HG03565 (cell line): ENCODE results near the gene RRAD.
A peak's percentile ranks its signal among the peaks of the same experiment; 100 is the strongest.
"Not testable (repeated sequence)": the region's sequence is repeated elsewhere in the genome, so short reads cannot be mapped to it uniquely, and the experiment has no call there.

Experiments
- ATAC-seq: cut with Tn5 transposase; IDR thresholded peaks from one replicate; pipeline ENCODE4 v1.9.1; 2021; ENCODE audit warnings: mild to moderate bottlenecking, moderate library complexity; ENCODE audit not compliant: unreplicated experiment

RRAD gene

DNA sequence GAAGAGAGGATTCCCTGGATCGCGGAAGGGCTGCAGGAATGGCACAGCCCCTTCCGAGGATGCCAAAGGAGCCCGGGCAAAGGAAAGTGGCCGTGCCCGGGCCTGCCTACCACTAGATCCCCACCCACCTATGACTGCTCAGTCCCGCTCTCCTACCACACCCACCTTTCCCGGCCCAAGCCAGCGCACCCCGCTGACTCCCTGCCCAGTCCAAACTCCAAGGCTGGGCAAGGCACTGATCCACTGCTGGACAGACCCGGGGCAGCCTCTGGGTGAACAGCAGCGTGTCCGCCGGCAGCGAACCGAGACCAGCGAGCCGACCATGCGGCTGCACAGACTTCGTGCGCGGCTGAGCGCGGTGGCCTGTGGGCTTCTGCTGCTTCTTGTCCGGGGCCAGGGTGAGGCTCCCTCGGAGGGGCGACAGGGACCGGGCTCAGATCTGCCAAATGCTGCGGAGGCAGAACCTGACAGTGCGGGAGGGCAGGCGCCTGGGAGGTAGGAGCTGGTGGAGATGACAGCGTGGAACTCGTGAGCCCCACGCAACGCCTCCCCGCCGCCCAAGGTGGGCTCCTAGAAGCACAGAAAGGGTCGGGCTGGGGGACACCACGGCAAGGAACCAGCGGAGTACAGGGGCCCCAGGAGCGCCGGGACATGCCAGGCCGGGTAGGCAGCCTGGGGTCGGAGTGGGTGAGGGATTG, 10.1 kb upstream of the RRAD start, which contains the start of gene CES2:
Gene CES2, plus strand, starts transcription at position 203 of the 698 bp plus-strand sequence. Its CDS starts 120 bp downstream, at position 323.
- ATAC-seq, result no peak

DNA sequence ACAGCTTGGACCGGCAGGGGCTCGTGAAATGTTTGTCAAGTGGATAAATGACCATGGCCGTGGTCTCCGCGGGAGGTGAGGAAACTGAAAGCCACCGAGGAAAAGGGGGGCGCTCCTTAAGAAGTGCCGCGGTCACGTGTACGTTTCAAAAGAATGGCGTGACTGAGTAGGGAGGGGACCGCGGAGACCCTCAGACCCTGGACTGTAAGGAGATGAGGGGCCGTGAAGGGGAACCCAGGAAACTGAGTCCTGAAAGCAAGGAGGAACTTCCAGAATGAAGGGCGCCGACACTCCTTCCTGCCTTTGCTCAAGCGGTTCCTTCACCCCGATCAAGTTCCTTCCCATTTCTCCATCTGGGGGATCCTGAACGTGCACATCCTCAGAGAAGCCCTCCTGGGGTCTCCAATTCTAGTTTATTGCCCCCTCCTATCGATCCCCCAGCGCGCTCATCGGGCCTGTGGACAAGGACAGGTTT, 9.5 kb upstream of the RRAD start:
- ATAC-seq, result not testable (repeated sequence)

- ATAC-seq, result peak; percentile 60
Observed at GRCh38 chr16:66934138-66934838, 9.0 kb upstream of the RRAD start, which contains the start of gene CIAO2B. CIAO2B (minus strand) TSS chr16:66934402; CDS start chr16:66934364, 38 bp downstream.

- ATAC-seq, result no peak
Observed at GRCh38 chr16:66933776-66934137, 8.4 kb upstream of the RRAD start.

DNA sequence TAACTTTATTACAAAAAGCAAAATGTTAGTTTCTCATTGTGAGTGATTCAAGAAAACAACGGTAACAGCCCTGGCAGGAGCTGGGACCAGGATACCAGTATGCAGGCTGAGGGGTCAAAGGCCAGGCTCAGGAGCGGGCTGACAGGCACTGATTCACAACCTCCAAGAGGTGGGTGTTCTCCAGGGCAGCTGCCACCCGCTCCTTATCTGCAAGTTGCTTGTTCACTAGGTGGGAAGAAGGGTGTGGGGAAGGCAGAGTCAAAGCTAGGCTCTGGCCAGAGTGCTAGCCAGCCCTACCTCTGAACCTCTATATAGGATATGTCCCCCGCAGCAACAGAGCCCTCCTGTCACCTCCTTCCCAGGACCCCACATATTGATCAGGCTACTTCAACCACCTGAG, 6.7 kb upstream of the RRAD start:
- ATAC-seq, result no peak

- ATAC-seq, result no peak
Observed at GRCh38 chr16:66931665-66932064, 6.3 kb upstream of the RRAD start.

DNA sequence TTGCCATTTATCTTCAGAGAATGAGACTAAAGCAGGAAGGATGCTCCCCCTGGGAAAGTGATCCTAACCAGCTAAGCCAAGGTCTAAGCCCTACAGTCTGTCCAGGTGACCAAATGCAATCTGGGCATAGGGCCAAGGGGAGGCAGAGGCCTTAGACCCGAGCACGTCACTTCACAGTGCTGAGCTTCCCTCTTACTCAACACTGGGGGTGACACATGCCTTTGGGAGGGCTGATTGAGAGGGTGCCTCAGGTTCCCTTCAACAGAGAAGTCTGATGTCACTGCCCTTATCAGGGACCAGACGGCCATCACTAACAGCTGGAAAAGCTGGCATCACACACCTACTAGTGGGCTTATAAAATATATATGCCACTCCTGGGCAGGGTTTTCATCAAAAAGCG, 4.9 kb upstream of the RRAD start:
- ATAC-seq, result no peak

DNA sequence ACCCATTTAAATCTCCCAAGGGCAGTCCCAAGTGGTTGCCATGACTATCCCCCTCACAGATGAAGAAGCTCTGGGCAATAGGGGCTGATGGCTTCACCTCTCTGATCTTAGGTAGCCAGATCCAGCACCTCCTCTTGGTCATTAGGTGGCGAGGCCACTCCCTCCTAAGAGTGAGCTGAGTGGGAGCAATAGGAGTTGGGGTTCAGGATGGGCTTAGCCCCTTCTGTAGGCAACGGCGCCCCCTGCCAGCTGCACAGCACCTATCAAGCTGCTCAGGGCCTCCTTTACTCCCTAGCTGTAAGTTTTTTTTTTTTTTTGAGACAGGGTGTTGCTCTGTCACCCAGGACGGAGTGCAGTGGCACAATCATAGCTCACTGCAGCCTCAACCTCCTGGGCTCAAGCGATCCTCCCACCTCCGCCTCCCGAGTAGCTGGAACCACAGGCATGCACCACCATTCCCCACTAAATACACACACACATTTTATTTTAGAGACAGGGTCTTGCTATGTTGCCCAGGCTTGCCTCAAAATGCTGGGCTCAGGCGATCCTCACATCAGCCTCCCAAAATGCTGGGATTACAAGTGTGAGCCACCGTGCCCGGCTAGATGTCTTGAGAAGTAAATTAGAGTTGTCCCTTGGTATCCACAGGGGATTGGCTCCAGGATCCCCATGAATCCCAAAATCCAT, 3.5 kb upstream of the RRAD start:
- ATAC-seq, result no peak

DNA sequence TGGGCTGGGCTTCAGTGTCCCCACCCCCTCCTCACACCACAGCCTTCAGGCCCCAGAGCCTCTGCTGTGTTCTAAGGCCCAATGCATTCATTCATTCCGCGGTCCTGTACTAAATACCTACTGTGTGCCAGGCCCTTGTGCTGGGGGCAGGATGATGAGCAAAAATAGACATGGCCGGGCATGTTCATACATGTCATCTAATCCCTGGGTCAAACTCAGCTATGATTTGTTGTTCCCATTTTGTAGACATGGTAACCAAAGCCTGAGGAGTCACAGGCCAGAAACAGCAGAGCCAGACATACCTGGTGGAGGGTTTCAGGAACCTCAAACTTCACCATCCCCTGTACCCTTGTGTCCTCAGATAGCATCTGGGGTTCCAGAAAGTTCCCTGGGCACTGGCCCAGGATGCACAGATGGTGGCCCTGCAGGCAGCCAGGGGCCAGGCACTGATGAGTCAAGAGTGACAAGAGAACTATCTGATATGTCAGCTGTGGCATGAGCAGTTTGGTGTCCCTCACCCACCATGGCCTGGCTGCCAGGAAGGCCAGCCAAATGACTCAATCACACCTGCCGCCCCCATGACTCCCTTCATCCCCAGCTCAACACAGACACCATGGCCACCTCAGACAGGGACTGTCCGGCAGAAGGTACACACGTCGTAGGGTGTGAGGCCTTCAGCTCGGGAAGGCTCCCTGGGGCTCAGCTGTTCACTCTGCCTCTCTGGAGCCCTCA, 2.7 kb upstream of the RRAD start:
- no peak for ATAC-seq

DNA sequence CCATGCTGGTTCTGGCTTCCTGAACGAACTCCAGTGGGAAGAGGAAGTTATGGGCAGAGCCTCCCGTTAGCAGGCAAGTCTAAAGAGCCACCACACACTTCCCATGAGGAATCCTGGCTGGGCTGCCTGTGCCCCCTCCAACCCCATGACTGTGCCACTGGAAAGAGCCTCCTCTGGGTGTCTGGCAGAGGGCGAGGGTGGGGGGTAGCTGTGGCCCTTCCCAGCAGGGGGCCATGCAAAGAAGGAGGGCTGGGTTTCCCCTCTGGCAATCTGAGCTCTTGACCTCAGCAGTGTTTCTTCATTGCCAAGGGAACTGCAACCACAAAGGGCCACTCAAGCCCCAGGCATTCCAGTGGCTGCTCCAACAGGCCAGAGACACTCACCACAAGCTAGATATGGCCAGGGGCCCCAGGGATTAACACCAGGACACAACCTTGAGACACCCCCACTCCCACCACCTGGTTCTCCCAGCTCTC, 1.7 kb upstream of the RRAD start:
- no peak for ATAC-seq

GRCh38 chr16:66926171-66926947, 1.0 kb upstream of the RRAD start:
- no peak for ATAC-seq

GRCh38 chr16:66924527-66925321, 611 bp downstream of the RRAD start:
- no peak for ATAC-seq

DNA sequence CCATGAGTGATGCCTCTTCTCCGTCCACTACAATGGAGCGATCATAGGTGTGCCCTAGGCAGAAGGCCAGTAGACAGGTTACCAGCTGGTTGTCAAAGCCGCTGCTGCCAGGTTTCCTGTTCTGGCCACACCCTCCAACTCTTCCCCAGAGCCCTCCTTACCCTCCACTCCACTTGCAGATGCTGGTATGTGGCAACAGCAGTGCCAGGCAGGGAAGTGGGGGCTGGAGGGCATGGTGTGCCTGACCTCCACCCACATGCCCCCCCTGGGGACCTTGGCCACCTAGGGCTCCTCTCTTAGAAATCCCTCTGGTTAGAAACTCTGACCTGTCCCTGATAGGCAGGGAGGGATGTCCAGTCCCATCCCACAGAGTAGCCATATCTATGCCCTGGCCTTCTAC, 1.5 kb downstream of the RRAD start:
- no peak for ATAC-seq

GRCh38 chr16:66923247-66923731, 2.0 kb downstream of the RRAD start:
- ATAC-seq, result no peak

DNA sequence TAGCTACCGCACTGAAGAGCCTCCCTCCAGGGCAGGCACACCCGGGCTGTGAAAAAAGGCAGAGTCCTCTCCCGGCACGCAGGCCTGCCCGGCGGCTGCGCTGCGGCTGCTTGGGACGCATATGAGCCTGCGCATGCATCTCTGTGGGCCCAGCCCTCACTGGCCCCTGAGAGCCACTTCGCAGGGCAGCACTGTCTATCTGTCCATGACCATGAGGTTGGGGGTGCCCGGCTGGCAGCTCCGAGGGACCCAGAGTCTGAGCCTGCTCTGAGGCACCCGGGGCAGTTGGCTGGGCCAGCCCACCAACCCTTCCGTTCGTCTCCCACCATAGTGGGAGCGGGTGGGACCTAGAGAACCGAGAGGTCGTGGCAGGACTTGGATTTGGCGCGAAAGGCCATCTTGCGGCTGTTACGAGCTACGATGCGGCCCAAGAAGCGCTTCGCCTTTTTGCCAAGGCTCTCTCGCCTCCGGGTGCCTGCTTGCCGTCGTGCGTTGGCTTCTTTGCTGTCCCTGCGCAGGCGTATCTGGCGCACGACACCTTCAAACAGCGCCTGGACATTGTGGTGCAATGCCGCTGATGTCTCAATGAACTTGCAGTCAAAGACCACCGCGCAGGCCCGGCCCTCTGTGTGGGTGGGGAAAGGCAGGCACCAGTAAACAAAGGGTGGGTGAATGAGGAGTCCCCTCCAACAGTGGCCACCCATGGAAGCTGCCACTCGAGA, 3.4 kb downstream of the RRAD start:
- no peak for ATAC-seq

DNA sequence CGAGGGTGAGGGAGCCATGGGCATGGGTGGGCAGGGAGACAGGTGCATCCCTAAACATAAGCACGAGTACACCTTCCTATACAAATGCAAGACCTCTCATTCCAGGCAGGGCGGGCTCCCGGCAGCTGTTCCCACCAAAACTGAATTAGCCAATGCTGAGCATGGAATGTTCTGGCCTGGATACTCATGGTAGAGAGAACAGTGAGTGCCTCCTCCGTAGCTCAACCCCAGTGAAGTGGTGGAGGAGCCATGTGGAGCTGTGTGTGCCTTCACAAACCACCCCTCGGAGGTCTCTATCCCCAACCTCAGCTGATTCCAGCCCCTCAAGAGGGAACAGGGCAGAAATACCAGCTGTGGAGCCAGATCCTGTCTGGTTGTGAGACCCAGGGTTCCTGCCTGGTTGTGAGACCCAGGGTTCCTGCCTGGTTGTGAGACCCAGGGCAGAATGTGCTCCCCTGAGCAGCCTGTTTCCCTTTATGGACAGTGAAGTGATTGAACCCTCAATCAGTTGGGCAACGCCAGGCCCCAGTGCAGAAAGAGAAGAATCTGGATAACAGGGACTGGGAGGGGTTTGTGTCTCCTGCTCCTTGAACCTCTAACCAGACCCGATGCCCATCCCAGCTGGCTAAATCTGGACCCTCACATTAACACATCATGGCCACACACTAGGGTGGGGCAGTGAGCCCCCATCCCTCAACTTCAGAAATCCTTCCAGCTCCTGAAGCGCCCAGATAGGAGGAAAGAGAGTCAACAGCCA, 4.2 kb downstream of the RRAD start:
- ATAC-seq, result no peak

DNA sequence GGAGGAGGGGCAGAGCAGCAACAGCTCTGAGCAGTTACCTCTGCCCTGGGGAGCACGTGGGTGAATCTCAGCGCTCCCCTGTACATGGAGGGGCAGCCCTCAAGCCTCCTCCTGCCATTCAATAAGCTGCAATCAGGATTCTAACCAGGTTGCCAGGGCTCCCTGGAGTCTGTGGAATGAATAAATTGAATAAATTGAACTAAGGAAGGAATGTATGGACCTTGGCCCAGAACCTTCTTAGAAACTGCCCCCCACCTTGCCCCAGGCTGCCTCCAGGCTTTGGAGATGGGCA, 5.1 kb downstream of the RRAD start:
- ATAC-seq, result no peak
